ENCODE results near the gene PRKG1.
A peak's percentile ranks its signal among the peaks of the same experiment; 100 is the strongest.

PRKG1 gene

GRCh38 chr10:52316500-52316899 is 1242.2 kb downstream of the PRKG1 start:
- TF ChIP-seq ZFX (IDR thresholded peaks at IDR 0.05; ENCODE audit: borderline replicate concordance) (no peak), CTCF (IDR thresholded peaks at IDR 0.05) (no peak)
- peak overlapping the region; percentile 46 for H3K27ac ChIP-seq

- H3K27ac ChIP-seq, result peak overlapping the region; percentile 46
- TF ChIP-seq CTCF (IDR thresholded peaks at IDR 0.05) (no peak), ZFX (IDR thresholded peaks at IDR 0.05; ENCODE audit: borderline replicate concordance) (no peak)
Observed at GRCh38 chr10:52318136-52318701, 1243.9 kb downstream of the PRKG1 start.

- no peak for TF ChIP-seq ZFX (IDR thresholded peaks at IDR 0.05; ENCODE audit: borderline replicate concordance)
- TF ChIP-seq CTCF (IDR thresholded peaks at IDR 0.05), result no peak
- H3K27ac ChIP-seq, result peak overlapping the region; percentile 46
Observed at GRCh38 chr10:52318822-52319464, 1244.7 kb downstream of the PRKG1 start.

- H3K27ac ChIP-seq, result no peak overlapping the region; the same call in 1 of the 2 replicates
- TF ChIP-seq CTCF (IDR thresholded peaks at IDR 0.05) (no peak), ZFX (IDR thresholded peaks at IDR 0.05; ENCODE audit: borderline replicate concordance) (no peak)
Observed at GRCh38 chr10:52319926-52320325, 1245.6 kb downstream of the PRKG1 start.

GRCh38 chr10:52322323-52322722 is 1248.0 kb downstream of the PRKG1 start:
- TF ChIP-seq CTCF (IDR thresholded peaks at IDR 0.05), result no peak
- TF ChIP-seq ZFX (IDR thresholded peaks at IDR 0.05; ENCODE audit: borderline replicate concordance), result no peak
- no peak overlapping the region for H3K27ac ChIP-seq

GRCh38 chr10:52322936-52323335 is 1248.6 kb downstream of the PRKG1 start:
- no peak overlapping the region for H3K27ac ChIP-seq
- TF ChIP-seq ZFX (IDR thresholded peaks at IDR 0.05; ENCODE audit: borderline replicate concordance) (no peak), CTCF (IDR thresholded peaks at IDR 0.05) (no peak)

GRCh38 chr10:52326382-52326781 is 1252.1 kb downstream of the PRKG1 start:
- TF ChIP-seq ZFX (IDR thresholded peaks at IDR 0.05; ENCODE audit: borderline replicate concordance) (no peak), CTCF (IDR thresholded peaks at IDR 0.05) (no peak)
- H3K27ac ChIP-seq, result no peak overlapping the region
